GM21367 (cell line): Measurements from ENCODE around the gene STK40.

Experiments used
- ATAC-seq: cut with Tn5 transposase; IDR thresholded peaks from one replicate; pipeline ENCODE4 v1.9.1; 2021; ENCODE audit not compliant: unreplicated experiment

Gene STK40, protein sequence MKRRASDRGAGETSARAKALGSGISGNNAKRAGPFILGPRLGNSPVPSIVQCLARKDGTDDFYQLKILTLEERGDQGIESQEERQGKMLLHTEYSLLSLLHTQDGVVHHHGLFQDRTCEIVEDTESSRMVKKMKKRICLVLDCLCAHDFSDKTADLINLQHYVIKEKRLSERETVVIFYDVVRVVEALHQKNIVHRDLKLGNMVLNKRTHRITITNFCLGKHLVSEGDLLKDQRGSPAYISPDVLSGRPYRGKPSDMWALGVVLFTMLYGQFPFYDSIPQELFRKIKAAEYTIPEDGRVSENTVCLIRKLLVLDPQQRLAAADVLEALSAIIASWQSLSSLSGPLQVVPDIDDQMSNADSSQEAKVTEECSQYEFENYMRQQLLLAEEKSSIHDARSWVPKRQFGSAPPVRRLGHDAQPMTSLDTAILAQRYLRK

DNA sequence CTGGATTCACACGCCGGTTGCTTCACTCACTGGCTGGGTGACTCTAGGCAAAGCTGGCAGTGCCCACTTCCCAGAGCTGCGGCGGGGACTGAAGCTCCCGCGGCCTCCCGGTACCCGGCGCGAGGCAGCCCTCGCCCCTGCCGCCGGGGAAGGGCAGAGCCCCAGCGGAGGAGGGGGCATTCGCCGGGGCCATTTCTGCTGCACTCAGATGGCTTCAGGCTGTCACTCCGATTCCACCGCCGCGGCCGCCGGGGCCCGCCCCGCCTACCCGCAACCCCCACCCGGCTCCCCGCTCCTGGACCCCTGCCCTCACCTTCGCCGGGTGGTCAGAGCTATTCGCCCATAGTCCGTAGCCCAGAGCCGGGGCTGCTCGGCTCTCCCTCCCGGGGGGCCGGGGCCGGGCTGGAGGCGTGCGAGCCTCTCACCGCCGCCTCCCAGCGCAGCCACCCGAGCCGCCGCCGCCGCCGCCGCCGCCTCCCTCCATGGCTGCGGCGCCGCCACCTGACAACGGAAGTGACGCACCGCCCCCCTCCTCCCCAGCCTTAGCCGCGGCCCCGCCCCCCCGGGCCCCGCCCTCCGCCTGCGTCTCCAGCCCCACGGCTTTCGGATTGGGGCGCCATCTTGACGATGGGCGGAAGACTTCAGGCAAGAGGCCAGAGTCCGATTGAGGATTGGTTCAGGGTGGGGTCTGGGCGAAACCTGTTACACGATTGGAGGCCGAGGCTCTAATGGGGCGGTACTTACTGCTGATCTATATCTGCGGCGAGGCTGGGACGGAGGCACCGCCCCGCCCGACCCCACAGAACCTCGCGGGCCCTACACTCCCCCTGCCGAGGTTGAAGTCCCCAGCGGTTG, at the start of gene STK40:
TSS of gene STK40 (minus strand) at position 515 of the 855 bp plus-strand sequence. CDS start 24,592 bp downstream, outside the sequence.
- ATAC-seq = peak; percentile 70

DNA sequence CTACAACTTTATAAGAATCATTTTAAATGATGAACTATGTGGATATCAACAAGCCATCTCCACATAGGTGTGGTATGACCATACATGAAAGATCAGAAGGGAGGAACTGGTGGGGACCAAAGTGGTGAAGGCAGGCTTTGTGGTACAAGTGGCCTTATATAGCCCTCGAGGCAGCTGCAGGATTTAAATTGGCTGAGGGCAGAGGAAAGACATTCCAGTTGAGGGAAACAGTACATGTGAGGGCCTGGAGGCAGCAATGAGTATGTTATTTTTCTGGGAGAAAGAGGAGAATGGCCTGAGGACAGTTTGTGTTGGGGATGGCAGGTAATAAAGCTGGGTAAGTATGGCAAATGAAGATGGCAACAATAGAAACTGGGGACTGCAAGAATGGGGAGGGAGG, 47.4 kb upstream of the STK40 start:
- ATAC-seq = no peak

- no peak for ATAC-seq
Measured at GRCh38 chr1:36432616-36433015, 46.9 kb upstream of the STK40 start.

DNA sequence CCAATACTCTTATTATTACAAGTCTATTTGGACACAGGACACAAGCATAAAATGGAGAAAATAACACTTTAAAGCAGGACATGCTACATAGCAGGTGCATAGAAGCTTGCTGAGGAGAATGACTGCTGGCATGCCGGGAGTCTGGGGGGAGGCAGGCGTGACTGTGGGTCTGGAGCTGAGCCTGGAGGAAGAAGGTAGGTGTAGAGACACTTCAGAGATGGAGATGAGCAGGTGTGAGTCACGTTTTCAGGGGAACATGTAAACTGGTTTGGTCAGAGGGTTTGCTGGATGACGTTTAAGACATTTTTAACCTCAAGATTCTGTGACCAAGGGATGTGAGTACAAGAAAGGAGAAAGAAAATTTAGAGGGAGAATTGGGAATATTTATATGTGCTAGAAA, 40.1 kb upstream of the STK40 start:
- no peak for ATAC-seq

DNA sequence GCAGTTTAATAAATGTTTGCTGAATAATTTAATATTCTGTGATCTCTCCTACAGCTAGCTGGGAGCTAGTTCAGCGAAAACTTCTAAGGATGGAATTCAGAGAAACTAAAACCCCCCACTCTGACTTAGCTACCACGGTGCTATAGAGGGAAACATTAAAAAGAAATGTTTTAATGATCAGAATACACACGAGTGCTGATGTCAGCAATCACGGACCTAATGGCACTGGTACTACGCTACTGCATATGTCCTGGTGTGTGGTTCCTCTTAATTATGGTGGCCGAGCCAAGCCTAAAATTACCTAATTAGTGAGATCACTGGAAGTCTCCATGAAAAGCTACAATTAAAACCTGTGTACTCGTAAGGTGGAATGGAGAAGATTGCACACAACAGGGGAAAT, 35.9 kb upstream of the STK40 start:
- no peak for ATAC-seq

DNA sequence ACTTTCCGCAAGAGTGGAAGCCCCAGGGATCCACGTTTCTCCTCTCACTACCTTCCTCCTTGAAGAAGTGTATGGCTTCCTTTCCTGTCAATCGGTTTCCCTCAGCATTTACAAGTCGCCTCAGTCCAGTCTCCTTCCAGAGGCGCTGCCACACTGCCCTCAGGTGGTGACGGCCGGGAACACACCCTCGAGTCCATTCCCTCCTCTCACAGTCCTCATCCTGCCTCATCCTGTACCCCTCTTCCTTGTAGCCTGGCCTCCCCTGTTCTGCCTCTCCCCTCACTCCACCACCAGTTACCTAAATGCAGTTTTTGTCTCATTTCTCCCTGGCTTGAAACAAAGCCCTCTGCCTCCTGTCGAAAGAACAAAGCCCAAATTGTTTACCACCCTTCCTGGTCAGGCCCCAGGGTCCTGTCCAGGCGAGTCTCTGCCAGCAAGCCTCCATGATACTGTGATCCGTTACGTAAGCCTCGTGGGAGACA, 35.2 kb upstream of the STK40 start:
- ATAC-seq = no peak

DNA sequence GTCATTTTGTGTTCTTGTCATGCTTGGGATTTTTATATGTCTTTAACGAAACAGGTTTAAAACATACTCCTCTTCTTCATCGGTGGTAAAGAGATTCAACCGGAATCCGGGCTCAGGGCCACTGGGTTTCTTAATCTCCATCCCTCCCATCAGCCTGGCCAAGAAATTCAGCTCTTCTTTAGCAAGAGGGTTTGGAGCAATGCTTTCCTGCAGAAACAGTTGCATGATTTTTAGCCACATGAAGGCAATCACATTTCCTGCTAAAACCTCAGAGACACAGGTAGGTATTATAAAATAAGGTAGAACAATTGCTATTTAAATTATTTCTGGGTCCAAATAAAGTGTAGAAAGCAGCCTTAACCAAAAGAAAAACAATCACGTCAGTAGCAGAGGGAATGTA, 34.7 kb upstream of the STK40 start:
- no peak for ATAC-seq

DNA sequence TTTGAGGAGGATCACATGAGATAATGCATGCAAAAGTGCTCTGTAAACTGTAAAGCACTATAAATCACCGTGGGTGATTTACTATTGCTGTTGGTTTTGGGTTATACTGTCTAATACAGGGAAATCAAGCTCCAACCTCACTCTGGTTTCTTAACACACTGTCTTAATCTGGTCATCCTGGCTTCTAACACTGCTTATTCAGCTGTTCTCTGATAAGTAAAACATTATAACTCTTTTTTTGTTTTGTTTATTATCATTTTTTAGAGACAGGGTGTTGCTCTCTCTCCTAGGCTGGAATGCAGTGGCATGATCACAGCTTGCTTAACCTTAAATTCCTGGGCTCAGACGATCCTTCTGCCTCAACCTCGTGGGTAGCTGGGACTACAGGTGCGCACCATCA, 33.8 kb upstream of the STK40 start:
- ATAC-seq = no peak

GRCh38 chr1:36419140-36419539, 33.4 kb upstream of the STK40 start:
- no peak for ATAC-seq

GRCh38 chr1:36417931-36418330, 32.2 kb upstream of the STK40 start:
- ATAC-seq = no peak

GRCh38 chr1:36415661-36416326, 30.1 kb upstream of the STK40 start:
- ATAC-seq = no peak

DNA sequence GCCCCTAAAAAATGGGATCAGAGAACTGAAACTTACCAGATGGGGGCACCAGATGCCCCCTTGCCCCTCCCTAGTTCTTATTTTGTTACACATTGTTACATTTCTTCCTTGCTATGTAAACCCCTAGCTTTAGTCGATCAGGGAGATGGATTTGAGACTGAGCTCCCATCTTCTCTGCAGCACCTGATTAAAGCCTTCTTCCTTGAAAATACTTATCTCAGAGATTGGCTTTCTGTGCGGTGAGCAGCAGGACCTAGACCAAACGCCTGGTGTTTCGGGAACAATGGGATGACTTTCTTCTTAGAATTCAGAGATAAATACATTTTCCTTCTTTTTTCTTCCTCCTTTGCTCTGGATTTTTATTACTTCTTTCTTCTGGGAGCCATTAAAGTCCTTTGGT, 28.7 kb upstream of the STK40 start:
- no peak for ATAC-seq

GRCh38 chr1:36411674-36412648, 26.2 kb upstream of the STK40 start:
- no peak for ATAC-seq

DNA sequence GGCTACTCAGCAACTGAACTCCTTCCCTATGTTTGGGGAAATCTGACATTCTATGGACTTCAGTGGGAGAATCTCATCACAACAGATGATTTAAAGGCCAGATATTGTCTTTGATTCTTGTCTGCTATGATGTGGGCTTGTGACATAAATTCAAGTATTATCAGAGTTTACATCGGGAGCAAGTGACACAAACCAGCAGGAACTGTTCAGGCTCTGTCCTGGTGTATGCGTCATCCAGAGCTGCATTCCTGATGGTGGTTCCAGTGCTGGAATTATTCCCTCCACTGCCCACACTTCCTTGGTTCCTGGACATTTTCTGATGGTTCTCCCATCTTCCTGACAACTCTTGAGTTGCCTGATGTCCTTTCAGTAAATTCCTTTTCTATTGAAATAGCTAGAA, 22.8 kb upstream of the STK40 start:
- no peak for ATAC-seq

DNA sequence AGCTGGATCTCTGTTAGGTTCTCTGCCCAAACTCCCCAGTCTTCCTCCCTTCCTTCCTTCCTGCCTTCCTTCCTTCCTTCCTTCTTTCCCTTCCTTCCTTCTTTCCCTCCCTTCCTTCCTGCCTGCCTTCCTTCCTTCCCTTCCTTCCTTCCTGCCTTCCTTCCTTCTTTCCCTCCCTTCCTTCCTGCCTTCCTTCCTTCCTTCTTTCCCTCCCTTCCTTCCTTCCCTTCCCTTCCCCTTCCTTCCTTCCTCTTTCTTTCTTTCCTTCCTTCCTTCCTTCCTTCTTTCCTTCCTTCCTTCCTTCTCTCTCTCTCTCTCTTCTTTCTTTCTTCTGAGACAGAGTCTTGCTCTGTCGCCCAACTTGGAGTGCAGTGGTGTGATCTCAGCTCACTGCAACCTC, 20.7 kb upstream of the STK40 start:
- ATAC-seq = no peak

GRCh38 chr1:36402504-36402890, 16.8 kb upstream of the STK40 start:
- no peak for ATAC-seq

GRCh38 chr1:36401602-36402503, 16.1 kb upstream of the STK40 start:
- no peak for ATAC-seq

- no peak for ATAC-seq
Measured at GRCh38 chr1:36400825-36401601, 15.3 kb upstream of the STK40 start.

DNA sequence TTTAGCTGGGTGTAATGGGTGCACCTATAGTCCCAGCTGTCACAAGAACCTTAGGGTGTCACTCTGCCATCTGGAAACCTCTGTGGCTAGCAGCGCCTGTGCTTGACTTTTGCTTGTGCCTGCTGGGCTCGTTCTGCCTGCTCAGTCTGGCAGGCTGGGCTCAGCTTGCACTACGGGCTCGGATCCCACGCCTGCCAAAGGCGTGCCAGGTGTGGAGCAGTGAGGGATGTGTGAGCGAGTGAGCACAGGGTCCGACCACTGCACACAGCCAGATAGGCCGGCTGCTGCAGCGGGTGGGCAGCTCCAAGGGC, 14.7 kb upstream of the STK40 start:
- ATAC-seq = no peak
